Caco-2 (cell line): ENCODE data around the gene ARPC5. TPM values are rescaled to one million over a fixed set of nuclear protein-coding genes. Genes with fewer than 3 reads are reported as not detected.

ENCODE experiments used
- BruUV-seq: library from RNA; stranded (reverse); fragments of 400-500 nt; replicated peaks from 2 replicates; lab custom pipeline; 2021; lab: Mats Ljungman, UMichigan
- CTCF ChIA-PET: fragments of 300-600 bp; sonication (Branson Sonifier 250); formaldehyde crosslinking; loops from one replicate; lab custom pipeline; 2022; ENCODE audit warnings: antibody characterized with exemption; lab: Charles Lee
- POLR2A ChIA-PET: fragments of 300-600 bp; sonication (Branson Sonifier 250); formaldehyde crosslinking; loops from one replicate; lab custom pipeline; 2022; ENCODE audit warnings: antibody characterized with exemption; lab: Charles Lee
- DNase-seq, 2 experiments: peaks; one replicate each; pipeline versions ENCODE4 v3.0.0 to v3.0.0-alpha.2; 2020 to 2022
- H3K27me3 ChIP-seq: replicated peaks from 2 replicates; pipeline ENCODE4 v1.6.0; 2011; ENCODE audit warnings: low read length; ENCODE audit not compliant: control insufficient read depth, insufficient read depth
- H3K36me3 ChIP-seq: 2 replicates; pipeline ENCODE4 v1.5.1; 2011; ENCODE audit warnings: low read length; ENCODE audit not compliant: control insufficient read depth, insufficient read depth
- H3K4me1 ChIP-seq: fragments of 250-450 bp; sonication (Bioruptor Pico); 2 replicates; pipeline ENCODE4 v1.5.1; 2020; ENCODE audit warnings: mild to moderate bottlenecking
- H3K4me3 ChIP-seq: 2 replicates; pipeline ENCODE4 v1.5.1; 2011; ENCODE audit warnings: low read depth, mild to moderate bottlenecking, control low read depth, low read length
- H3K9me3 ChIP-seq: fragments of 250-450 bp; sonication (Bioruptor Pico); 2 replicates; pipeline ENCODE4 v1.5.1; 2020; ENCODE audit warnings: mild to moderate bottlenecking, moderate library complexity
- H3K27ac Mint-ChIP-seq: one replicate; pipeline ENCODE4 v1.8.0; 2022; ENCODE audit warnings: mixed read lengths; ENCODE audit not compliant: unreplicated experiment
- H3K27me3 Mint-ChIP-seq: one replicate; pipeline ENCODE4 v1.8.0; 2022; ENCODE audit warnings: mixed read lengths; ENCODE audit not compliant: insufficient read depth, unreplicated experiment
- H3K36me3 Mint-ChIP-seq: one replicate; pipeline ENCODE4 v1.8.0; 2022; ENCODE audit warnings: mild to moderate bottlenecking, mixed read lengths; ENCODE audit not compliant: insufficient read depth, unreplicated experiment
- H3K4me1 Mint-ChIP-seq: one replicate; pipeline ENCODE4 v1.8.0; 2022; ENCODE audit warnings: low read depth, mixed read lengths; ENCODE audit not compliant: unreplicated experiment
- H3K4me3 Mint-ChIP-seq: one replicate; pipeline ENCODE4 v1.8.0; 2022; ENCODE audit warnings: mild to moderate bottlenecking, moderate library complexity, mixed read lengths; ENCODE audit not compliant: unreplicated experiment
- H3K9me3 Mint-ChIP-seq: one replicate; pipeline ENCODE4 v1.8.0; 2022; ENCODE audit warnings: mixed read lengths; ENCODE audit not compliant: unreplicated experiment
- intact Hi-C: fragments of 100-400 bp; cut with micrococcal nuclease; formaldehyde crosslinking; loops from one replicate; pipeline ENCODE4 v1.10.0; 2022; ENCODE audit not compliant: unreplicated experiment
- total RNA-seq: library from RNA; stranded (reverse); gene quantifications from 2 replicates; pipeline ENCODE4 v1.2.3, GENCODE V29; 2022
- TF ChIP-seq, protein P1 (sequence below), 2 experiments: fragments of 200-600 bp in 1 of 2; IDR thresholded peaks; 1 replicate in 1 of 2; 2 replicates in 1 of 2; pipeline versions ENCODE4 v1.5.1 to v1.8.0; 2011 to 2022; ENCODE audit warnings: antibody characterized with exemption in 1 of 2, control low read depth in 1 of 2, inconsistent platforms in 1 of 2, low read depth in 1 of 2, low read length in 1 of 2, mild to moderate bottlenecking in 1 of 2, moderate library complexity in 1 of 2; ENCODE audit not compliant: insufficient read depth in 1 of 2, severe bottlenecking in 1 of 2, unreplicated experiment in 1 of 2

ARPC5 gene
- total RNA-seq, 1 experiment from 2014 or later: 135 TPM

DNA sequence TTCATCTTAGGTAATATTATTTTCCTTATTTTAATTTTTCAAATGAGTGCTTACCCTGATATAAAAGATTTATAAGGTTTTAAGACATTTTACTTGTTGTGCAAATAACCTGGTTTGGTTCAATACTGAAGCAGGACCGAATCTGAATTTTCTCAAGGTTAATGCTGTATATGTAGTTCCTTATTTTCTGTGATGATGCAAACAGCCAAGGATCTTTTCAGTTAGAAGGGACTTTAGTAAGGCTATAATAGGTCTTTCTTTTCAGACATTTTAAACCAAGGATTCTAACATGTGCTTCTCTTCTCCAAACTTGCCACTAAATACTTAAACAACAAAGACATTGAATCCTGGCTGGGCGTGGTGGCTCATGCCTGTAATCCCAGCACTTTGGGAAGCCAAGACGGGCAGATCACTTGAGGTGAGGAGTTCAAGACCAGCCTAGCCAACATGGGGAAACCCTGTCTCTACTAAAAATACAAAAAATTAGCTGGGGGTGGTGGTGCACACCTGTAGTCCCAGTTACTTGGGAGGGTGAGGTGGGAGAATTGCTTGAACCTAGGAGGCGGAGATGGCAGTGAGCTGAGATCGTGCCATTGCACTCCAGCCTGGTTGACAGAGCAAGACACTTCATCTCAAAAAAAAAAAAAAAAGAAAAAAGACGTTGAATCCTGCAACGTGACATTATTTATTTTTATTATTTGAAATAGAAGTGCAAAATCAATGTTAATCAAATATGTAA lies 3.2 kb upstream of the ARPC5 start:
- no peaks in the 10 kb centered on the region for H3K9me3 ChIP-seq
- peaks cover 26% of the 10 kb centered on the region for H3K4me1 Mint-ChIP-seq

DNA sequence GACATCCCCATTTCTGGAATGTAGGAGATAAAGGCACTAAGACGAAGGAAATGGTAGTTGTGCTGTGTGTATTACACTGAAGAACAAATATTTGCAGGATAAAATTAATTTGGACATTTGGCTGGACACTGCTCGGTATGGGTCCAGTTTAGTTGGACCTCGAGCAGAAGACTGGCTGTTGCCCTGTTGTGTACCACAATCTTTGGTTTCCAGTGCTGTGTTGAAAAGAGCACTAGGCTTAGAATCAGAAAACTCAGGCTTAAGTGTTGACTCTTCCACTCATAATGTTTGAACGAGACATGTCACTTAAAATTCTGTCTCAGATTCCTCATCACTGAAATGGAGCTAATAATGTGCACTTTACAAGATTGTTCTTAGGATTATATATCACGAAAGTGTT lies 1.2 kb upstream of the ARPC5 start:
- no peak for DNase-seq
- Mint-ChIP-seq H3K4me3 (peak overlapping the region; percentile 91), H3K36me3 (peaks cover 17% of the 10 kb centered on the region), H3K9me3 (no peaks in the 10 kb centered on the region), H3K27me3 (no peaks in the 10 kb centered on the region), H3K27ac (peak overlapping the region; percentile 90), H3K4me1 (peaks cover 21% of the 10 kb centered on the region)
- no peaks in the 10 kb centered on the region for H3K9me3 ChIP-seq
- BruUV-seq: TSS peak; percentile 65
- intact Hi-C loops: loop anchor here (2.0 to 10.0 kb wide), 3 partner anchors 176 to 418 kb away; partner anchors contain the start of gene TSEN15
- H3K4me3 ChIP-seq: peak overlapping the region; percentile 78
- no peaks in the 10 kb centered on the region for H3K27me3 ChIP-seq
- no peaks in the 10 kb centered on the region for H3K36me3 ChIP-seq
- ChIA-PET CTCF (no interaction called here), POLR2A (no interaction called here)
- peaks cover 48% of the 10 kb centered on the region for H3K4me1 ChIP-seq
- TF ChIP-seq, protein P1, sequence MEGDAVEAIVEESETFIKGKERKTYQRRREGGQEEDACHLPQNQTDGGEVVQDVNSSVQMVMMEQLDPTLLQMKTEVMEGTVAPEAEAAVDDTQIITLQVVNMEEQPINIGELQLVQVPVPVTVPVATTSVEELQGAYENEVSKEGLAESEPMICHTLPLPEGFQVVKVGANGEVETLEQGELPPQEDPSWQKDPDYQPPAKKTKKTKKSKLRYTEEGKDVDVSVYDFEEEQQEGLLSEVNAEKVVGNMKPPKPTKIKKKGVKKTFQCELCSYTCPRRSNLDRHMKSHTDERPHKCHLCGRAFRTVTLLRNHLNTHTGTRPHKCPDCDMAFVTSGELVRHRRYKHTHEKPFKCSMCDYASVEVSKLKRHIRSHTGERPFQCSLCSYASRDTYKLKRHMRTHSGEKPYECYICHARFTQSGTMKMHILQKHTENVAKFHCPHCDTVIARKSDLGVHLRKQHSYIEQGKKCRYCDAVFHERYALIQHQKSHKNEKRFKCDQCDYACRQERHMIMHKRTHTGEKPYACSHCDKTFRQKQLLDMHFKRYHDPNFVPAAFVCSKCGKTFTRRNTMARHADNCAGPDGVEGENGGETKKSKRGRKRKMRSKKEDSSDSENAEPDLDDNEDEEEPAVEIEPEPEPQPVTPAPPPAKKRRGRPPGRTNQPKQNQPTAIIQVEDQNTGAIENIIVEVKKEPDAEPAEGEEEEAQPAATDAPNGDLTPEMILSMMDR (IDR thresholded peaks at IDR 0.05; ENCODE audit: insufficient read depth in 1 of 2, low read depth in 1 of 2, low read length in 1 of 2, severe bottlenecking in 1 of 2, unreplicated experiment in 1 of 2): no peak

More for the DNA sequence above, 3.2 kb upstream of the ARPC5 start:
- Mint-ChIP-seq H3K9me3 (no peaks in the 10 kb centered on the region), H3K4me3 (peak overlapping the region; percentile 43), H3K27me3 (no peaks in the 10 kb centered on the region), H3K27ac (no peak overlapping the region), H3K36me3 (peaks cover 14% of the 10 kb centered on the region)
- Histone ChIP-seq H3K27me3 (no peaks in the 10 kb centered on the region), H3K4me3 (no peak overlapping the region), H3K36me3 (no peaks in the 10 kb centered on the region), H3K4me1 (peaks cover 48% of the 10 kb centered on the region)
- ChIA-PET CTCF (no interaction called here), POLR2A (no interaction called here)
- TF ChIP-seq, protein P1 (IDR thresholded peaks at IDR 0.05; ENCODE audit: insufficient read depth in 1 of 2, low read depth in 1 of 2, low read length in 1 of 2, severe bottlenecking in 1 of 2, unreplicated experiment in 1 of 2): no peak
- intact Hi-C loops: loop anchor here (5.0 to 10.0 kb wide), 2 partner anchors 173 to 416 kb away; partner anchors contain the start of gene TSEN15
- BruUV-seq: no TSS peak
- no peak for DNase-seq

DNA sequence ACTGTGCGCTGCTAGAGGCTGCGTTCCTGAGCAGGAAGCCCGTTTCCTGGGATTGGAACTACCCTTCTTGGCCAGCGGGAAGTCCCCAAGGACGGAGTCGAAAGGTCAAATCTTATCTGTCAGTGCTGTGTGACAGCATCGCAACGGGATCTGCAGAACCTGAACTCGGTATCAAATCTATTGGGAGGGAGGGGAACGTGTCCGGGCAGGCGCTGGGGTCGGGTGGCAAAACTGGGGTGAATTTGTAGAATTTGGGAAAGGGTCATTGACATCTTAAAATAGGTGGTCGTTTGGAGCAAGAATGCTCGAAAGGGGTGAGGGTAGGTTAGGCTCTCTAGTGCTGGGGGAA lies 725 bp upstream of the ARPC5 start:
- Histone ChIP-seq H3K36me3 (no peaks in the 10 kb centered on the region), H3K27me3 (no peaks in the 10 kb centered on the region), H3K9me3 (no peaks in the 10 kb centered on the region), H3K4me1 (peaks cover 47% of the 10 kb centered on the region), H3K4me3 (peak overlapping the region; percentile 78)
- peak; percentile 79 to 85 for DNase-seq
- BruUV-seq: no TSS peak
- H3K27me3 Mint-ChIP-seq: no peaks in the 10 kb centered on the region
- H3K4me3 Mint-ChIP-seq: peak overlapping the region; percentile 91
- no peaks in the 10 kb centered on the region for H3K9me3 Mint-ChIP-seq
- peaks cover 16% of the 10 kb centered on the region for H3K4me1 Mint-ChIP-seq
- peak overlapping the region; percentile 90 for H3K27ac Mint-ChIP-seq
- TF ChIP-seq, protein P1 (IDR thresholded peaks at IDR 0.05; ENCODE audit: insufficient read depth in 1 of 2, low read depth in 1 of 2, low read length in 1 of 2, severe bottlenecking in 1 of 2, unreplicated experiment in 1 of 2): no peak
- ChIA-PET CTCF (interaction anchor here (0.6 kb wide), 1 partner anchor 205 kb away, joined by 3 read pairs; no protein-coding TSS in a partner anchor), POLR2A (interaction anchor here (0.5 to 0.7 kb wide), 3 partner anchors 19 to 415 kb away, joined by 3 read pairs; partner anchors contain the start of gene TSEN15)
- peaks cover 21% of the 10 kb centered on the region for H3K36me3 Mint-ChIP-seq
- intact Hi-C loops: loop anchor here (2.0 to 10.0 kb wide), 3 partner anchors 176 to 418 kb away; partner anchors contain the start of gene TSEN15
